GM18867 (cell line): ENCODE measurements around the gene ACTL7B.
A peak's percentile ranks its signal among the peaks of the same experiment; 100 is the strongest.
"Not testable (repeated sequence)": the region's sequence is repeated elsewhere in the genome, so short reads cannot be mapped to it uniquely, and the experiment has no call there.

ENCODE experiments used
- ATAC-seq: cut with Tn5 transposase; IDR thresholded peaks from one replicate; pipeline ENCODE4 v1.9.1; 2021; ENCODE audit warnings: mild to moderate bottlenecking, moderate library complexity; ENCODE audit not compliant: unreplicated experiment

Gene ACTL7B, protein sequence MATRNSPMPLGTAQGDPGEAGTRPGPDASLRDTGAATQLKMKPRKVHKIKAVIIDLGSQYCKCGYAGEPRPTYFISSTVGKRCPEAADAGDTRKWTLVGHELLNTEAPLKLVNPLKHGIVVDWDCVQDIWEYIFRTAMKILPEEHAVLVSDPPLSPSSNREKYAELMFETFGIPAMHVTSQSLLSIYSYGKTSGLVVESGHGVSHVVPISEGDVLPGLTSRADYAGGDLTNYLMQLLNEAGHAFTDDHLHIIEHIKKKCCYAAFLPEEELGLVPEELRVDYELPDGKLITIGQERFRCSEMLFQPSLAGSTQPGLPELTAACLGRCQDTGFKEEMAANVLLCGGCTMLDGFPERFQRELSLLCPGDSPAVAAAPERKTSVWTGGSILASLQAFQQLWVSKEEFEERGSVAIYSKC

DNA sequence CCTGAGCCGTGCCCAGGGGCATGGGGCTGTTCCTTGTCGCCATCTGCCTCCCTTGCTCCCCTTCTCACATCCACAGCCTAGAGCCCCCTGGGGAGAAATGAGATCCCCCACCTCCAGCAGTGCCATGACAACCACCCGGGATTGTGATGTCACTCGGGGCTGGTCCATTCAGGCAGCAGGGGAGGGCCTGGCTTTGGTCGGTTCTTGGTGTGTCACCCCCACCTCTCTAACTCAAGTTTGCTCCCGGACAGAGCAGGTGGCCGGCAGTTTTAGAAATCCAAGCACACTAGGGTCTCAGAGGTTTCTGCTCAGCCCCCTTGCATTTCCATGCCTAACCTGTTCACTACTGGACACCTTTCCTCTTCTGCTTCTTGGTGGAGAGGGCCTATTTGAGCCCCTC is at the start of gene ACTL7B:
Gene ACTL7B (minus strand): TSS at position 99 of the 400 bp plus-strand sequence. CDS start 56 bp downstream, at position 43.
- no peak for ATAC-seq

DNA sequence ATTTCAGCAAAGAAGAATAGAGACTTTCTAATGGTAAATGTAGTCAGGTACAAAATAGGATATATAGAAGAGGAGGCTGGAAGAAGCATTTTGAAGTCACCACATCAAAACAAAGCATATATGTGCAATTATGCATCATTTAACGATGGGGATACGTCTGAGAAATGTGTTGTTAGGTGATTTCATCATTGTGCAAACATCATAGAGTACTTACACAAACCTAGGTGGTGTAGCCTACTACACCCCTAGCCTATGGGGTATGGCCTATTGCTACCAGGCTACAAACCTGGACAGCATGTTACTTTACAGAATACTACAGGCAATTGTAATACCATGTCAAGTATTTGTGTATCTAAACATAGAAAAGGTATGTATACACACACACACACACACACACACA is 49.7 kb upstream of the ACTL7B start:
- ATAC-seq, result no peak

DNA sequence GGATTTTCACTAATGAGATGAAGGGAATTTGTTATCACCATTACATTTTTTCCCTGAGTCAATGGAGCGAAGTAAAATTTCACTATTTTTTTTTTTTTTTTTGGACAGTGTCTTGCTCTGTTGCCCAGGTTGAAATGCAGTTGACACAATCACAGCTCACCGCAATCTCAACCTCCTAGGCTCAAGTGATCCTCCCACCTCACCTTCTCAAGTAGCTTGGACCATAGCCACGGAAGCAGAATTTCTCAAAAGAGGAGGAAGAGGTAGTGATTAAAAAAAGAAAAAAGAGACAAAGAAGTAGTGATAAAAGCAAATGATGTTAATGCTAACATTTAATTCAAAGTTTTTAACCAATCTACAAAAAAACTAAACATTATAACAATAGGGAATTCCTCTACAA is 48.4 kb upstream of the ACTL7B start:
- ATAC-seq, result no peak

DNA sequence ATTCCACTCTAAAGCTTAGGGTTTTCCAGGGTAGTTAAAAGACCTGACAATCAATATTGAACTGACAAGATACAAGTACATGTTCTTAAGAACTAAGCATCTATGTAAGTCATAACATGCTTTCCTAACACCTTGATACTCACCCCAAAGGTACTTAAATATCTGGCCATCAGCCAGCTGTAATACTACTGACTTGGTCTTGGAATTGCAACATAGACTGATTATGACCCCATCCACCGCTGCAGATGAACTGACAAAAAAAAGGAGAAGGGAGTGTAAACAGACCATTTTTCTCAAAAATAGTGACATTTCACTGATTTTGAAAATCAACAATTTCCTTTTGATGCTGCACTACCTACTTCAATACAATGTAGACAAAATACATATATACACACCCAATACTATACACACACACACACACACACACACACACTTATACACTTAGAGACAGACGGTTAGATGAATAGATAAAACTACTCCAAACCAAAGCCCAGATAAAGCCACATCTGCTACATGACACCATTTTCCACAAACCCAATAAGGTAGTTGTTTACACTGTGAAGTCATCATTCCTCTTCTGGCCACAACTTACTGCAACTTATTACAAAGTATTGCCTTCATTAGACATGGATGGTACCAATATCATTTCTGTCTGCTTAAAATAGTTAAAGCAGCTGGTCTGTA is 47.8 kb upstream of the ACTL7B start:
- ATAC-seq, result no peak

DNA sequence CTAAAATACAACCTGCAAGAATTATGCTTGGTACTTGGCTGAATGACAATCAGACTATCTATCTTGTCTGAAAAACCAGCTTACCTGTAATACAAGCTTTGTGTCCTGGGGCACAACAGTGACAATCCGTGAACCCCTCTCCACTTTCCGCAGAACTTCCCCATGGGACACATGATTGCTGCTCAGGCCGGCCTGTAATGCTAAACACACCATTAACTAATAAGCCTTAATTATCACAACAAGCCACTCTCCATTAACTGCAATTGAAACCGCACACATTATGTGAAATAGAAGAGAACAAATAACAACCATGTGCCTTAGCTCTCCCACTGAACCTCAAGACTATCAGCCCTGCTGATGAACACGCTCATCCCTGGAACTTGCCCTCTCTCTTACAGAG is 44.4 kb upstream of the ACTL7B start:
- ATAC-seq, result no peak

DNA sequence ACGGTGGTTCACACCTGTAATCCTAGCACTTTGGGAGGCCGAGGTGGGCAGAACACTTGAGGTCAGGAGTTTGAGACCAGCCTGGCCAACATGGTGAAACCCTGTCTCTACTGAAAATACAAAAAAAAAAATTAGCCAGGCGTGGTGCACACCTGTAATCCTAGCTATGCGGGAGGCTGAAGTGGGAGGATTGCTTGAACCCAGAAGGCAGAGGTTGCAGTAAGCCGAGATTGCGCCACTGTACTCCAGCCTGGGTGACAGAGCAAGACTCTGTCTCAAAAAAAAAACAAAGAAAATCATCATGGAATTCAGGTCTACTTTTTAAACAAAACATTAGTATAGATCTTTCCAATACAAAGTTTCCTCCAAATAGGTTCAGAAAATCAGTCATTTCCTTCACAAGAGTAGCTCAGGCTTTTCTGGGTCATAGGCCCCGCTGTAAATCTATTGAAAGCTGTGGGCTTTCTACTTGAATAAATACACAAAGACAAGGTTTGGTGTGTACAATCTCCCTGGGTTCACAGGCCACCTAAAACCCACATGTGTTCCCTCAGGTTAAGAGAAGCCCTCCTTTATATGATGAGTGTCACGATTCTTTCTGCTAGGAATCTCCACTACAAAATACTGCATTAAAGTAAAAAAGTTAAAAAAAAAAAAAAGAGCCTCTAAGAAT is 43.4 kb upstream of the ACTL7B start:
- not testable (repeated sequence) for ATAC-seq

DNA sequence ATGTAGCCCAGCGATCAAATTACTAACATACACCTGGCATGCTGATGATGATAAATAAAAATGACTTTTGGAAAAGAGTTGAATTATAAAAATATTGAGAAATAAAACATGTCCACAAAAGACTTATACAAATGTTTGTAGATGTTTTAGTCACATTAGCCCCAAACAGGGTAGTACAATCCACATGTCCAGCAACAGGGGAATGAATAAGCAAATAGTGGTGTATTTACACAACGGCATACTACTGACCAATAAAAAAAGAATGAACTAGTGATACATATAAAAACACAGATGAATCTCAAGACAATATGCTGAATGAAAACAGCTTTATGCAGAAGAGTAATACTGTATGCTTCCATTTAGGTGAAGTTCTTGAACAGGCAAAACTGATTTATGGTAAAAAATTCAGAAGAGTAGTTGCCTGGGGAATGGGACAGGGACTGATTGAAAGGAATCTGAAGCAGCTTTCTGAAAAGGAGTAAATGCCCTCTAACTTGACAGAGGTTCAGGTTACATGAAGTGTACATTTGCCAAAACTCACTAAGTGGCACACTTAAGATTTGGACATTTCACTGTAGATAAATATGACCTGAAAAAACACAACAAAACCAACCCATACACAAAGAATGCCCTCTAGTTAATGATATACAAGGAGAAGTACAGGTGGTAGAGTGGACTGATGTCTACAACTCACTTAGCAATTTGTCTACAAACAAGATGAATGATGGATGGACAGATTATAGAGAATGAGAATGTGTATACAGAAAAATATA is 41.7 kb upstream of the ACTL7B start:
- no peak for ATAC-seq

DNA sequence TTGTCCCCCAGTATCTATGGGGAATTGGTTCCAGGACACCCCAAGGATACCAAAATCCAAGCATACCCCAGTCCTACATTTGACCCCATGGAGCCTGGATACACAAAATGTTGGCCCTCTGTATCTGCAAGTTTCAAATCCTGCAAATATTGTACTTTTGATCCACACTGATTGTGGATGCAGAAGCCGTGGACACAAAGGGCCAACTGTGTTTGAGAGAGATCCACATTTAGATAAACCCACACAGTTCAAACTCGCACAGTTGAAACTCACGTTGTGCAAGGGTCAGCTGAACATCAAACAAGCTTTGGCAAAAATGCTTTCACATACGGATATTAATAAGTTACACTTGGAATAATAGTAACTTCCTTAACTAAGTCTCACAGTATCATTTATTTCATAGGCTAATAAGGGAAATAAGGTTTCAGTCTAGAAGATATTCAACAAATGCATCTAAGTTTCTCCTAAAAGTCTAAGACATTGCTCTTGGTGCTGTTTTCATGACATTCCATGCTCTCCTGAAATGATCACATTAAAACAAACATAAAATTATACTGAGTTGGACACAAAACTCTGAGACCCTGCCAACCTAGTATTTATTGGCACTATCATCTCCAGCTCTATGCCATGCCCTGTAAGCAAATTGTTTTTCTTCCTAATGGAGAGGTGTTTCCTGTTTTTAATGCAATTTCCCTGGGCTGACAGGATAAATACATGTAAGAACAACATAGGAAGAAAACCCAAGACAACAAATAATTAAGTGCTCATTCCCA is 38.6 kb upstream of the ACTL7B start:
- ATAC-seq, result no peak

DNA sequence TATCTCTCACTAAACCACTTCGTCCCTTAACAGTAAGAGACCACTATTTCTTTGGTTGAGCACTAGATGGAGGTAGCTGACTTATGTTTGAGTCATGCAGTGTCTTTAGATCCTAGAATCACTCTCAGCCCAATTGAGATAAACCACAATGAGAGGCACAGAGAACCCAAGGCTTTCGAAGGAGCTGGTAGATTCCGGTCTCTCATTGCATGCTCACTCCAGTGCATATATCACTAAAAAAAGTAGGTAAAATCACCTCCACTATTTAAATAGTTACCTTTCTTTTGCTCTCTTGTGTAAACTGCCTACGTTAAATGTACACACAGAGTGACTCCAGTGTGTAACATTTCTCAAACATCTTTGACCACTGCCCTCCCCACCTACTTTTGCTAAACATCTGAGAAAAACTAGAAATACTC is 33.9 kb upstream of the ACTL7B start:
- ATAC-seq, result no peak

DNA sequence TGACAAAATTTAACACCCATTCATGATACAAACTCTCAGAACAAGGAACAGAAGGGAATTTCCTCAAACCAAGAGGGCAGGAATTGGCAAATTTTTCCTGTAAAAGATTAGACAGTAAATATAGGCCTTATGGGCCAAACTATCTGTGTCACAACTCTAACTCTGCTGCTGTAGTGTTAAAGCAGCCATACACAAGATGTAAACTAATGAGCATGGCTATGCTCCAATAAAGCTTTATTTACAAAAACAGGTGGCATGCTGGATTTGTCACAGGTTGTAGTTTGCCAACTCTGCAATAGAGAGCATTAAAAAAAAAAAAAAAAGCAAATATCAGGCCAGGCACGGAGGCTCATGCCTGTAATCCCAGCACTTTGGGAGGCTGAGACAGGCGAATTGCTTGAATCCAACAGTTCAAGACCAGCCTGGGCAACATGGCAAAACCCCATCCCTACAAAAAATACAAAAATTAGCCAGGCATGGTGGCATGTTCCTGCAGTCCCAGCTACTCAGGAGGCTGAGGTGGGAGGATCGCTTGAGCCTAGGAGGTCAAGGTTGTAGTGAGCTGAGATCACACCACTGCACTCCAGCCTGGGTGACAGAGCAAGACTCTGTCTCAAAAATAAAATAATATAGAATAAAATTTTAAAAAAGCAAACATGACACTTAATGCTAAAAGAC is 30.9 kb upstream of the ACTL7B start:
- ATAC-seq, result not testable (repeated sequence)

DNA sequence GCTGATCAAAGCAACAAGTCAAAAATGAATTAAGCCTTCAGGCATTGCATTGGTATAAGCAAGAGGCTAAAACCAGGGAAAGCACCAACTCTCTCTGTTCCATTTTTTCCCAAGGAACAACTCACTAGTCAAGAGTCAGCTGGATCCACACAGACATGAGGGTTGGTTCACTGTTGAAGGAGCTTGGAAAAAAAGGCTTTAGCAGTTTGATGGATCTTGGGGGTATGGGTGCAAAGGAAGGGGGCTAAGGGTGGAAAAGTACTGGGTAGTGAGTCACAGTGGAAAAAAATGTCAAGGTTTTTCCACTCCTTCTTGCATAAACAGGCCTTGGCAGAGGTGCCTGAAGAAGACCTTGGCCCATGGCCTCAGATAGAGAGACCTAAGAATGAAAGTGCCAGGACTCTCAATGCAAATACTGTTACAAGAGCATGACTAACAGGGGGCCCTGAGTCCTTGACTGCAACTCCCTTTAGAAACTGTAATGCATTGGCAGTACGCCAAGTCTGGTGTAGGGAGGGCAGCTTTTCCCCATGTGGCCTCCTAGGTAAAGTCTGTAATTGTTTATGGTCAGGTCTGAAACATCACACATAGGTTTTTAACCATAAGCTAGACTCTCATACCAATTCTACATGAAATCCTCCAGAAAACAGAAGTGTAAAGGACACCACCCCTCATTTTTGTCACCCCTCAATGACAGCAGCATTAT is 30.0 kb upstream of the ACTL7B start:
- ATAC-seq, result peak; percentile 99

DNA sequence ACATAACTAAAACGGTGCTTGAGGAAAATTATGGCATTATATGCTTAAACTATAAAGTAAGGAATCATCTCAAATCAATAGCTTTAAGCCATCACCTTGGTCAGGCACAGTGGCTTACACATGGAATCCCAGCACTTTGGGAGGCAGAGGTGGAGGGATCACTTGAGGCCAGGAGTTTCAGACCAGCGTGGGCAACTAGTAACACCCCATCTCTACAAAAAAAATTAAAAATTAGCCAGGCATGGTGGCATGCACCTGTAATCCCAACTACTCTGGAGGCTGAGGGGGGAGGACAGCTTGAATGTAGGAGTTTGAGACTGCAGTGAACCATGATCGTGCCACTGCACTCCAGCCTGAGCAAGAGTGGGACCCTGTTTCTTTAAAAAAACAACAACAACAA is 28.9 kb upstream of the ACTL7B start:
- ATAC-seq, result no peak

DNA sequence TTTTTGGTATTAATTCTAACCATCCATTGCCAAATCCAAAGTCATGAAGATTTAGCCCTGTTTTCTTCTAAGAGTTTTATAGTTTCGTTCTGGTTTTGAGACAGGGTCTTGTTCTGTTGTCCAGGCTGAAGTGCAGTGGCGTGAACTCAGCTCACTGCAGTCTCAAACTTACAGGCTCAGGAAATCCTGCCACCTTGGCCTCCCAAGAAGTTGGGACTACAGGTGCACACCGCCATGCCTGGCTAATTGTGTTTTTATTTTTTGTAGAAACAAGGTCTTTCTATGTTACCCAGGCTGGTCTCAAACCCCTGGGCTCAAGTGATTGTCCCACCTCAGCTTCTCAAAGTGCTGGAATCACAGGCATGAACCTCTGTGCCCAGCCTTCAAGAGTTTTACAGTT is 27.3 kb upstream of the ACTL7B start:
- no peak for ATAC-seq

DNA sequence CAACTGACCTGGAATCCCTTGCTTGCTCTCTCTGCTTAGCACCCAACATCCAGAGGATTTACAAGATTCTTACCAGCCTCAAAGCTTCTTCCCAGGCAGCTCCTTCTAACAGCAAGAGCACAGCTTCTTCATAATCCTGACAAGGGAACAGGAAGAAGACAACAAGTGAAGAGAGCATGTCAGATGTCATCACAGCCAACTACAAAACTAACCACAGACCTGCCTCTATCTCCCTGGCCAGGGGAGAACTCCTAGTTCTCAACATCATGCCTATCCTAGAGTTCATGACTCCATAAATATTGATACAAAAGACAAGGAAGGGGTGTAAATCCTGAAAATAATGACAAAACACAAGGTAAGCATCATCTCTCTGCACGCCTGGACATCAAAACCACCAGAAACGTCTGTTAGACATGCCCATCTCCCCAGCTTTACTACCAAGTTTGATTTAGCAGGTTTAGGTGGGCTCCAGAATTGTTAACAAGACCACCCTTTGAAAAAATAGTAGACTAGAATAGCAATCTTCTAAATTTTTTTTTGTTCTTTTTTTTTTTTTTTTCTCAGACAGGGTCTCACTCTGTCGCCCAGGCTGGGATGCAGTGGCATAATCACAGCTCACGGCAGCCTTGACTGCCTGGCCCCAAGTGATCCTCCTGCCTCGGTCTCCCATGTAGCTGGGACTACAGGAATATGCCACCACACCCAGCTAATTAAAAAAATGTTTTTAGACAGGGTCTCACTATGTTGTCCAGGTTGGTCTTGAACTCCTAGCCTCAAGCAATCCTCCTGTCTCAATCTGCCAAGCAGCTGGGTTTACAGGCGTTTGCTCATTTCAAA is 26.5 kb upstream of the ACTL7B start:
- ATAC-seq, result no peak

DNA sequence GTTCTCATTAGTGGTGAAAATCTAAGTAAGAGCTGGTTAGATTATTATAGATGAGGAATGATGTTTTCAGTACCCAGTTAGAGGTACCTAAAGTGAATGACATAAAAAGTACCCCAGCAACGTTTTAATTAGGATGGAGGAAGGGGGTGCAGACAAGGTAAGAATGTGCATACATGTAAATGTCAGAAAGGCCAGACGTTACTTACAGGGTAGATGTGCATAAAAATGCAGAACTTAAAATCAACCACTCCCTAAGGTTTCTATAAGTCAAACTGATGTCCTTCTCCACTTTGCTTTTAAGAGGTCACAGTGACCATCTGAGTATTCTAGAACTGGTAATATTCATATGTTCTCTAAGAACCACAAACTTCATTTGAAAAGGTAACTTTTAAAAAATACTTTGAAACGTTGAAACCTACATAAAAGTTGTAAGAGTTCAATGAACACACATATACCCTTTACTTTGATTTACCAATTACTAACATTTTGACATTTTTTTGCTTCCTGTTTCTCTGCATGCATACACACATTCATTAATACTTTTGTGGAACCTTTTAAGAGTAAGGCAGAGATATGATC is 25.0 kb upstream of the ACTL7B start:
- ATAC-seq, result no peak

DNA sequence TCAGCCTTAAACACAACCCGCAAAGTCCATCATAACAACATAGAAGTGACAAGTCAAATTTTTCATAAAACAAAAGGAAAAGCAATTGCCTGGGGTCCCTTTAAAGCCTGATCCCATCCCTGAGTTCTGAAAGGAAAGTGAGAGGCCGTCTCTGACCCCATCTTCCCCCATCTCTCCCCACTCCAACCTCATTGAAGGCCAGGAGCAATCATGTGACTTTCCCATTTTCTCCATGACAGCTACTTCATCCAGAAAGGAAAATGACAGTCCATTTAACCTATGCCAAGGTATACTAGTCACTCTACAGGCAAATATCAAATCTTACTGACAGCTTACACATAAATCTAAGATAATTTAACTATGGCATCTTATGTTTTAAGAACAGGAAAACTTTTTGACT is 21.7 kb upstream of the ACTL7B start:
- ATAC-seq, result no peak

DNA sequence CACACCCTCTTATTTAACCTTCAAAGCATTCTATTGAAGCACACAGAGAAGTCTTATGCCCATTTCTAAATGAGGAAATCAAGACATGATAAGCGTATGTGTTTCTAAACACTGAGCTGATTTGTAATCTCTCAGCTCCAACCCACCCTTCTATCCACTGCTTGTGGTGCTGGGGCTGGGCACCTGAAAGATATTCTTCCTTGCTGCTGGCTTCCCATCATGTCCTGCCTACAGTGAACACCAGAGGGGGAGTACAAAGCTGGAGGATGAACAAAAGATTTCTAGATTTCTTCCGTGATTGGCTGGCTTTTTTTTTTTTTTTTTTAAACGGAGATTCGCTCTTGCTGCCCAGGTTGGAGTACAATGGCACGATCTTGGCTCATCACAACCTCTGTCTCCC is 20.6 kb upstream of the ACTL7B start:
- ATAC-seq, result no peak
